ENCODE results near the gene TASL.
"Not testable (repeated sequence)": the region's sequence is repeated elsewhere in the genome, so short reads cannot be mapped to it uniquely, and the experiment has no call there.

The TASL gene

GRCh38 chrX:30615229-30615628 lies 37.7 kb upstream of the TASL start:
- in situ Hi-C loops (cut with MboI; ENCODE audit: low pct_unique_long_range_greater_than_20kb, low sequenced_read_pairs, unreplicated experiment): no loop called here
- no peak for DNase-seq (ENCODE audit: low spot score)
- TF ChIP-seq, protein P1, sequence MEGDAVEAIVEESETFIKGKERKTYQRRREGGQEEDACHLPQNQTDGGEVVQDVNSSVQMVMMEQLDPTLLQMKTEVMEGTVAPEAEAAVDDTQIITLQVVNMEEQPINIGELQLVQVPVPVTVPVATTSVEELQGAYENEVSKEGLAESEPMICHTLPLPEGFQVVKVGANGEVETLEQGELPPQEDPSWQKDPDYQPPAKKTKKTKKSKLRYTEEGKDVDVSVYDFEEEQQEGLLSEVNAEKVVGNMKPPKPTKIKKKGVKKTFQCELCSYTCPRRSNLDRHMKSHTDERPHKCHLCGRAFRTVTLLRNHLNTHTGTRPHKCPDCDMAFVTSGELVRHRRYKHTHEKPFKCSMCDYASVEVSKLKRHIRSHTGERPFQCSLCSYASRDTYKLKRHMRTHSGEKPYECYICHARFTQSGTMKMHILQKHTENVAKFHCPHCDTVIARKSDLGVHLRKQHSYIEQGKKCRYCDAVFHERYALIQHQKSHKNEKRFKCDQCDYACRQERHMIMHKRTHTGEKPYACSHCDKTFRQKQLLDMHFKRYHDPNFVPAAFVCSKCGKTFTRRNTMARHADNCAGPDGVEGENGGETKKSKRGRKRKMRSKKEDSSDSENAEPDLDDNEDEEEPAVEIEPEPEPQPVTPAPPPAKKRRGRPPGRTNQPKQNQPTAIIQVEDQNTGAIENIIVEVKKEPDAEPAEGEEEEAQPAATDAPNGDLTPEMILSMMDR (IDR thresholded peaks at IDR 0.05; ENCODE audit: extremely low read depth, insufficient read depth, missing control alignments): no peak

GRCh38 chrX:30613721-30614120 lies 36.2 kb upstream of the TASL start:
- DNase-seq (ENCODE audit: low spot score): no peak
- in situ Hi-C loops (cut with MboI; ENCODE audit: low pct_unique_long_range_greater_than_20kb, low sequenced_read_pairs, unreplicated experiment): no loop called here
- TF ChIP-seq, protein P1 (IDR thresholded peaks at IDR 0.05; ENCODE audit: extremely low read depth, insufficient read depth, missing control alignments): no peak

- no peak for DNase-seq (ENCODE audit: low spot score)
- TF ChIP-seq, protein P1 (IDR thresholded peaks at IDR 0.05; ENCODE audit: extremely low read depth, insufficient read depth, missing control alignments): no peak
- in situ Hi-C loops (cut with MboI; ENCODE audit: low pct_unique_long_range_greater_than_20kb, low sequenced_read_pairs, unreplicated experiment): no loop called here
Observed at GRCh38 chrX:30612250-30612655, 34.7 kb upstream of the TASL start.

DNA sequence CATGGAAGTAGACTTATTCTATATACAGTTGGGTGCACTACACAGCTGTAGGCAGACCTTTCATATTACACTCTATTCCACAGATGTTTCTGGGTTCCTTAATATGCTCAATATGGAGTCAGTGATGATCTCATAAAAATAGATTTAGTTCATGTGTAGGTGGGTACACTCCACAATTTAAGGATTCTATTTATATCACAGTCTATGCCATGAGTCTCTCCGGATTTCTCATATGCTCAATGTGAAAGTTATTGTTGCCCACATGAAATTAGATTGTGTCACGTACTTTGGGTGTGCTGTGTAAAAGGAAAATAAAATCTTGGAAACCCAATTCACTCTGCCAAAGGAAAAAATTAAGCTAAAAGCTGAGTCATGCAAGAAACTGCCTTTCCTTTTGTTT lies 32.5 kb upstream of the TASL start:
- TF ChIP-seq, protein P1 (IDR thresholded peaks at IDR 0.05; ENCODE audit: extremely low read depth, insufficient read depth, missing control alignments): no peak
- no peak for DNase-seq (ENCODE audit: low spot score)
- in situ Hi-C loops (cut with MboI; ENCODE audit: low pct_unique_long_range_greater_than_20kb, low sequenced_read_pairs, unreplicated experiment): no loop called here

DNA sequence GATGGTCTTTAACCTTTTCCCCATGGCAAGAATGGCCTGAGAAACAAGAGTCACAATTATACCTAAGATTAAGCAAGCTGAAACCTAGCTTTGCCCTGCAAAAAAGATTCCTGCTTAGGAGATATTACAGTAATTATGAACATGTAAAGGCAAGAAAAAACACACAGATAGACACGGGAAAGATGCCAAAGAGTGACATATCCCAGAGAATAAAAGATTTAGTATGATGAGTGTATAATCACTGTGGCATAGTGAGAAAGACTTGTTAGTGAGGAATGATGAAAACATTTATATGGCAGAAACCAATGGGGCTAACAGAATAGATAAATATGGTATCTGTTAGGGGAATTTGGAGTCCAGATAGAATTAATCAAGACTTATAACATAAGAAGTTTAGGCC lies 29.6 kb upstream of the TASL start:
- DNase-seq (ENCODE audit: low spot score): no peak
- in situ Hi-C loops (cut with MboI; ENCODE audit: low pct_unique_long_range_greater_than_20kb, low sequenced_read_pairs, unreplicated experiment): no loop called here
- TF ChIP-seq, protein P1 (IDR thresholded peaks at IDR 0.05; ENCODE audit: extremely low read depth, insufficient read depth, missing control alignments): no peak

DNA sequence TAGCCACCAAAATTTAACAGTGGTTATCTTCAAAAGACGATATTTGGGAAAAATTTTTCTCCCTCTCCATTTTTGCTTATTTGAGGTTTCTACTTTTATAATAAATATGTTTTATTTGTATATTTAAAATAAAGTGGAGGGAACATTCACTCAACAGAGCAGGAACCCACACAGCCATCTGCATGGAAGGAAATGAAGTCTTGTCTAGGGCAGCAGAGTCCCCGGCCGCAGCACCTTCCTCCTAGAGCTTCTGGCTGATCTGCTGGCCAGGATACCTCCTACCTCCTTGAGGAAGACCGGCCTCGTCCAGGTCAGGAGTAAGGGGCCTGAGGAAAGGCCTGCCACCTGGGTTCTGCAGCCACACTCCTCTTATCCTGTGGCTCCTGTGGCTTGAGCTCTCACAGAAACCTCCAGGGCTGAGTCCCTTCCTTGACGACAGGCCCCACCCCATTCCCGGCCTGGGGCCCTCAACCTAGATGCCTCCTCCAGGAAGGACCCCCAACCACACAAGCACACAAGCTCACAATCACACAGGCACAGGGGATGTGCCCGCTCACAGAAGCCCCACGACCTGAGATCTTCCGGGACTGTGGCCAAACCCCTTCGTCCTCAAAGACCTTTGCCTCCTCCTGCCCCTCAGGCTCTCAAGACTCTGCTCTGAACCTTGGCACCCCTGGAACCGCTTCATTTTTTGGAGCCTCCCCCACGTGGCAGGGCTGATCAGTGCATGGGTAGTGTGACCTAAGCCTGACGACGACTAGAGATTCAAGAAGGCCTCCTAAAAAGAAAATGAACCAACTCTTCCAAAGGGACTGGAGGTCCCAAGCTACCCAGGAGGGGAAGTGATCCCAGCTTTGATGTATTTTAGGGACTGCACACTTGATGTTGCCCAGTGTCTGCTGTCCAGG lies 23.0 kb upstream of the TASL start:
- in situ Hi-C loops (cut with MboI; ENCODE audit: low pct_unique_long_range_greater_than_20kb, low sequenced_read_pairs, unreplicated experiment): not testable (repeated sequence)

GRCh38 chrX:30597216-30598012 lies 19.8 kb upstream of the TASL start:
- TF ChIP-seq, protein P1 (IDR thresholded peaks at IDR 0.05; ENCODE audit: extremely low read depth, insufficient read depth, missing control alignments): no peak
- in situ Hi-C loops (cut with MboI; ENCODE audit: low pct_unique_long_range_greater_than_20kb, low sequenced_read_pairs, unreplicated experiment): no loop called here
- DNase-seq (ENCODE audit: low spot score): peak; percentile 51

More for the DNA sequence above, 23.0 kb upstream of the TASL start:
- DNase-seq (ENCODE audit: low spot score): not testable (repeated sequence)

All from GM13977 (cell line).